Measurements from ENCODE around the gene PNMA8A.

Gene PNMA8A

GRCh38 chr19:46514589-46515289 is 43.4 kb upstream of the PNMA8A start:
- Histone ChIP-seq H3K9me3 (peaks cover 0 to 10% (median 9%) of the 10 kb centered on the region in 3 donors), H3K4me1 (peaks cover 0 to 13% (median 4%) of the 10 kb centered on the region in 4 donors), H3K27ac (no peak overlapping the region), H3K4me3 (no peak overlapping the region), H3K27me3 (peaks cover 0 to 5% of the 10 kb centered on the region in 2 donors), H3K36me3 (no peaks in the 10 kb centered on the region)
- intact Hi-C loops (cut with DNase I; ENCODE audit: low total_unique reads), result no loop called here
- DNase-seq, result no peak
- no peak for TF ChIP-seq CTCF (IDR thresholded peaks at IDR 0.05)

GRCh38 chr19:46513461-46514236 is 42.3 kb upstream of the PNMA8A start:
- peaks cover 0 to 10% (median 9%) of the 10 kb centered on the region in 3 donors for H3K9me3 ChIP-seq
- DNase-seq, result peak; percentile 68 to 87
- H3K36me3 ChIP-seq, result no peaks in the 10 kb centered on the region
- H3K27ac ChIP-seq, result no peak overlapping the region
- H3K27me3 ChIP-seq, result peaks cover 0 to 5% of the 10 kb centered on the region in 2 donors
- intact Hi-C loops (cut with DNase I; ENCODE audit: low total_unique reads), result loop anchor here (1.0 kb wide), 1 partner anchor 117 kb away; no protein-coding TSS in a partner anchor
- TF ChIP-seq CTCF (IDR thresholded peaks at IDR 0.05), result peak; percentile 99
- H3K4me1 ChIP-seq, result peaks cover 0 to 16% (median 4%) of the 10 kb centered on the region in 4 donors
- no peak overlapping the region for H3K4me3 ChIP-seq

- H3K36me3 ChIP-seq, result no peaks in the 10 kb centered on the region
- peaks cover 0 to 10% (median 9%) of the 10 kb centered on the region in 3 donors for H3K9me3 ChIP-seq
- intact Hi-C loops (cut with DNase I; ENCODE audit: low total_unique reads), result no loop called here
- DNase-seq, result no peak
- no peak overlapping the region for H3K4me3 ChIP-seq
- no peak overlapping the region for H3K27ac ChIP-seq
- peaks cover 0 to 30% (median 10%) of the 10 kb centered on the region in 4 donors for H3K4me1 ChIP-seq
- peaks cover 0 to 5% of the 10 kb centered on the region in 2 donors for H3K27me3 ChIP-seq
- TF ChIP-seq CTCF (IDR thresholded peaks at IDR 0.05), result no peak
These were observed 39.9 kb upstream of the PNMA8A start for GRCh38 chr19:46511237-46511636.

- H3K9me3 ChIP-seq, result peaks cover 0 to 10% (median 9%) of the 10 kb centered on the region in 3 donors
- H3K27me3 ChIP-seq, result no peaks in the 10 kb centered on the region
- H3K4me3 ChIP-seq, result no peak overlapping the region
- DNase-seq, result no peak
- H3K36me3 ChIP-seq, result no peaks in the 10 kb centered on the region
- H3K4me1 ChIP-seq, result peaks cover 0 to 23% (median 6%) of the 10 kb centered on the region in 4 donors
- intact Hi-C loops (cut with DNase I; ENCODE audit: low total_unique reads), result no loop called here
- TF ChIP-seq CTCF (IDR thresholded peaks at IDR 0.05), result no peak
- H3K27ac ChIP-seq, result no peak overlapping the region
These were observed 36.8 kb upstream of the PNMA8A start for GRCh38 chr19:46508206-46508605.

- H3K36me3 ChIP-seq, result no peaks in the 10 kb centered on the region
- no peak for TF ChIP-seq CTCF (IDR thresholded peaks at IDR 0.05)
- H3K27me3 ChIP-seq, result no peaks in the 10 kb centered on the region
- DNase-seq, result no peak
- no peaks in the 10 kb centered on the region for H3K9me3 ChIP-seq
- no peak overlapping the region for H3K27ac ChIP-seq
- H3K4me1 ChIP-seq, result peaks cover 0 to 17% (median 8%) of the 10 kb centered on the region in 4 donors
- H3K4me3 ChIP-seq, result no peak overlapping the region
- intact Hi-C loops (cut with DNase I; ENCODE audit: low total_unique reads), result no loop called here
These were observed 32.6 kb upstream of the PNMA8A start for GRCh38 chr19:46503848-46504453.

All from tibial artery (tissue), 4 donors.